ENCODE data around the gene FAM184B. TPM values are rescaled to one million over a fixed set of nuclear protein-coding genes. Genes with fewer than 3 reads are reported as not detected.
A peak's percentile ranks its signal among the peaks of the same experiment; 100 is the strongest.

The FAM184B gene
- polyA plus RNA-seq, 1 donor from 2014 or later, result 0.10 TPM

DNA sequence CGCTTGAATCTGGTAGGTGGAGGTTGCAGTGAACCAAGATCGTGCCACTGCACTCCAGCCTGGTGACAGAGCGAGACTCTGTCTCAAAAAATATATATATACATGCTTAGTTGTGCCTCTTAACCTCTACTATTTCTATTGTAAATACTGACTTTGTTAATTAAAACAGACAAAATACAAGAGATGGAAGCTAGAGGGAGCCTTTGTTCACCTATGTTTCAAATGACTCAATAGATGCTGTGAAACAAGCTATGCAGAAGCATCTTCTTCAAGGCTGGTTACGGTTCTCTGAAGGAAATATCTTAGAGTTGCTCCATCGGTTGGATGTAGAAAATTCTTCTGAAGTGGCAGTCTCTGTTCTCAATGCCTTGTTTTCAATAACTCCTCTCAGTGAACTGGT lies 35.6 kb upstream of the FAM184B start:
- no peaks in the 10 kb centered on the region for H3K36me3 ChIP-seq (ENCODE audit: insufficient read depth, low read length)
- no peaks in the 10 kb centered on the region for H3K9me2 ChIP-seq (ENCODE audit: insufficient read depth, low read length)
- no peak overlapping the region for H3K27ac ChIP-seq (ENCODE audit: low read length)
- no peaks in the 10 kb centered on the region for H3K27me3 ChIP-seq (ENCODE audit: insufficient read depth, low read depth, low read length)
- TF ChIP-seq TAF1 (IDR thresholded peaks at IDR 0.05; ENCODE audit: low read depth), result no peak
- TF ChIP-seq, protein P1, sequence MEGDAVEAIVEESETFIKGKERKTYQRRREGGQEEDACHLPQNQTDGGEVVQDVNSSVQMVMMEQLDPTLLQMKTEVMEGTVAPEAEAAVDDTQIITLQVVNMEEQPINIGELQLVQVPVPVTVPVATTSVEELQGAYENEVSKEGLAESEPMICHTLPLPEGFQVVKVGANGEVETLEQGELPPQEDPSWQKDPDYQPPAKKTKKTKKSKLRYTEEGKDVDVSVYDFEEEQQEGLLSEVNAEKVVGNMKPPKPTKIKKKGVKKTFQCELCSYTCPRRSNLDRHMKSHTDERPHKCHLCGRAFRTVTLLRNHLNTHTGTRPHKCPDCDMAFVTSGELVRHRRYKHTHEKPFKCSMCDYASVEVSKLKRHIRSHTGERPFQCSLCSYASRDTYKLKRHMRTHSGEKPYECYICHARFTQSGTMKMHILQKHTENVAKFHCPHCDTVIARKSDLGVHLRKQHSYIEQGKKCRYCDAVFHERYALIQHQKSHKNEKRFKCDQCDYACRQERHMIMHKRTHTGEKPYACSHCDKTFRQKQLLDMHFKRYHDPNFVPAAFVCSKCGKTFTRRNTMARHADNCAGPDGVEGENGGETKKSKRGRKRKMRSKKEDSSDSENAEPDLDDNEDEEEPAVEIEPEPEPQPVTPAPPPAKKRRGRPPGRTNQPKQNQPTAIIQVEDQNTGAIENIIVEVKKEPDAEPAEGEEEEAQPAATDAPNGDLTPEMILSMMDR (IDR thresholded peaks at IDR 0.05; ENCODE audit: poor library complexity, severe bottlenecking), result peak; percentile 80
- TF ChIP-seq EZH2 (IDR thresholded peaks at IDR 0.05; ENCODE audit: borderline replicate concordance, insufficient read depth, low read length, poor library complexity, severe bottlenecking), result no peak
- TF ChIP-seq POLR2AphosphoS5 (IDR thresholded peaks at IDR 0.05), result no peak
- TF ChIP-seq SMC3 (conservative IDR thresholded peaks at IDR 0.05; ENCODE audit: poor library complexity), result peak; percentile 87
- peak; percentile 84 for TF ChIP-seq RAD21 (conservative IDR thresholded peaks at IDR 0.05)
- H3F3A ChIP-seq (ENCODE audit: insufficient read depth, low read length, poor library complexity, severe bottlenecking), result no peaks in the 10 kb centered on the region
- H3K4me3 ChIP-seq (ENCODE audit: low read length), result no peak overlapping the region
- no peaks in the 10 kb centered on the region for H3K9me3 ChIP-seq (ENCODE audit: low read length)
- H2AFZ ChIP-seq (ENCODE audit: low read depth, low read length), result no peak overlapping the region
- no peak overlapping the region for H3K9ac ChIP-seq (ENCODE audit: low read length)
- peaks cover 33% of the 10 kb centered on the region for H3K79me2 ChIP-seq (replicated peaks; ENCODE audit: insufficient read depth, low read length)
- H4K20me1 ChIP-seq (ENCODE audit: insufficient read depth), result no peaks in the 10 kb centered on the region
- H3K4me2 ChIP-seq (ENCODE audit: low read length), result no peak overlapping the region

DNA sequence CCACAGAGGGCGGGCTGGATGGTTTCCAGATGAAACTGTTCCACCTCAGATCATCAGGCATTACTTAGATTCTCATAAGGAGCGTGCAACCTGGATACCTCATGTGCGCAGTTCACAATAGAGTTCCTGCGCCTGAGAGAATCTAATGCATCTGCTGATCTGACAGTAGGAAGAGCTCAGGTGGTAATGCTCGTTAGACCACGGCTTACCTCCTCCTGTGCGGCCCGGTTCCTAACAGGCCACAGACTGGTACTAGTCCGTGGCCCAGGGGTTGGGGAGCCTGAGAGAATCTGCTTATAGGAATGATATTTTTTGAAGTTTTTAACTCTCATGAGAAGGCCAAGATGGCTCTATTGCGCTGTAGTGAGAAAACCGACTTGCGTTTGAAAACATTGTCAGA lies 34.7 kb upstream of the FAM184B start:
- Histone ChIP-seq H4K20me1 (ENCODE audit: insufficient read depth) (no peaks in the 10 kb centered on the region), H3K36me3 (ENCODE audit: insufficient read depth, low read length) (no peaks in the 10 kb centered on the region), H3K9me3 (ENCODE audit: low read length) (no peaks in the 10 kb centered on the region), H3K79me2 (replicated peaks; ENCODE audit: insufficient read depth, low read length) (peaks cover 40% of the 10 kb centered on the region), H3K27me3 (ENCODE audit: insufficient read depth, low read depth, low read length) (no peaks in the 10 kb centered on the region), H3K9ac (ENCODE audit: low read length) (no peak overlapping the region), H3F3A (ENCODE audit: insufficient read depth, low read length, poor library complexity, severe bottlenecking) (no peaks in the 10 kb centered on the region), H2AFZ (ENCODE audit: low read depth, low read length) (no peak overlapping the region), H3K4me2 (ENCODE audit: low read length) (no peak overlapping the region), H3K4me3 (ENCODE audit: low read length) (no peak overlapping the region), H3K27ac (ENCODE audit: low read length) (no peak overlapping the region), H3K9me2 (ENCODE audit: insufficient read depth, low read length) (no peaks in the 10 kb centered on the region)
- TF ChIP-seq SMC3 (conservative IDR thresholded peaks at IDR 0.05; ENCODE audit: poor library complexity) (no peak), MXI1 (conservative IDR thresholded peaks at IDR 0.05; ENCODE audit: poor library complexity, severe bottlenecking) (no peak), TAF1 (IDR thresholded peaks at IDR 0.05; ENCODE audit: low read depth) (no peak), EZH2 (IDR thresholded peaks at IDR 0.05; ENCODE audit: borderline replicate concordance, insufficient read depth, low read length, poor library complexity, severe bottlenecking) (no peak), RAD21 (conservative IDR thresholded peaks at IDR 0.05) (no peak), EP300 (conservative IDR thresholded peaks at IDR 0.05; ENCODE audit: poor library complexity, severe bottlenecking) (no peak), POLR2AphosphoS5 (IDR thresholded peaks at IDR 0.05) (no peak)
- TF ChIP-seq, protein P1 (IDR thresholded peaks at IDR 0.05; ENCODE audit: poor library complexity, severe bottlenecking), result no peak
- TF ChIP-seq, protein P2, sequence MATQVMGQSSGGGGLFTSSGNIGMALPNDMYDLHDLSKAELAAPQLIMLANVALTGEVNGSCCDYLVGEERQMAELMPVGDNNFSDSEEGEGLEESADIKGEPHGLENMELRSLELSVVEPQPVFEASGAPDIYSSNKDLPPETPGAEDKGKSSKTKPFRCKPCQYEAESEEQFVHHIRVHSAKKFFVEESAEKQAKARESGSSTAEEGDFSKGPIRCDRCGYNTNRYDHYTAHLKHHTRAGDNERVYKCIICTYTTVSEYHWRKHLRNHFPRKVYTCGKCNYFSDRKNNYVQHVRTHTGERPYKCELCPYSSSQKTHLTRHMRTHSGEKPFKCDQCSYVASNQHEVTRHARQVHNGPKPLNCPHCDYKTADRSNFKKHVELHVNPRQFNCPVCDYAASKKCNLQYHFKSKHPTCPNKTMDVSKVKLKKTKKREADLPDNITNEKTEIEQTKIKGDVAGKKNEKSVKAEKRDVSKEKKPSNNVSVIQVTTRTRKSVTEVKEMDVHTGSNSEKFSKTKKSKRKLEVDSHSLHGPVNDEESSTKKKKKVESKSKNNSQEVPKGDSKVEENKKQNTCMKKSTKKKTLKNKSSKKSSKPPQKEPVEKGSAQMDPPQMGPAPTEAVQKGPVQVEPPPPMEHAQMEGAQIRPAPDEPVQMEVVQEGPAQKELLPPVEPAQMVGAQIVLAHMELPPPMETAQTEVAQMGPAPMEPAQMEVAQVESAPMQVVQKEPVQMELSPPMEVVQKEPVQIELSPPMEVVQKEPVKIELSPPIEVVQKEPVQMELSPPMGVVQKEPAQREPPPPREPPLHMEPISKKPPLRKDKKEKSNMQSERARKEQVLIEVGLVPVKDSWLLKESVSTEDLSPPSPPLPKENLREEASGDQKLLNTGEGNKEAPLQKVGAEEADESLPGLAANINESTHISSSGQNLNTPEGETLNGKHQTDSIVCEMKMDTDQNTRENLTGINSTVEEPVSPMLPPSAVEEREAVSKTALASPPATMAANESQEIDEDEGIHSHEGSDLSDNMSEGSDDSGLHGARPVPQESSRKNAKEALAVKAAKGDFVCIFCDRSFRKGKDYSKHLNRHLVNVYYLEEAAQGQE (IDR thresholded peaks at IDR 0.05; ENCODE audit: borderline replicate concordance), result no peak

Data from neural cell (in vitro differentiated cells).